ENCODE results near the gene FMN1.

The FMN1 gene

GRCh38 chr15:33157371-33158037, 37.0 kb downstream of the FMN1 start:
- 79 to 87% methylated on average over 6 of the region's 6 CpGs for WGBS, 2 experiments
- Histone ChIP-seq H3K36me3 (ENCODE audit: control insufficient read depth, insufficient read depth, low read length) (no peaks in the 10 kb centered on the region), H3K4me1 (ENCODE audit: control insufficient read depth, insufficient read depth, low read length) (peaks cover 8% of the 10 kb centered on the region), H3K4me3 (ENCODE audit: insufficient read depth, low read depth, low read length) (no peak overlapping the region), H3K9me3 (ENCODE audit: control insufficient read depth, low read length) (no peaks in the 10 kb centered on the region), H3K27me3 (ENCODE audit: control insufficient read depth, insufficient read depth, low read length, poor library complexity, severe bottlenecking) (no peaks in the 10 kb centered on the region), H3K27ac (ENCODE audit: insufficient read depth, low read depth, low read length, poor library complexity, severe bottlenecking) (no peak overlapping the region)

- no peak overlapping the region for H3K27ac ChIP-seq (ENCODE audit: insufficient read depth, low read depth, low read length, poor library complexity, severe bottlenecking)
- 96 to 97% methylated on average over 7 of the region's 7 CpGs for WGBS, 2 experiments
Measured at GRCh38 chr15:33155691-33156420, 38.7 kb downstream of the FMN1 start.

DNA sequence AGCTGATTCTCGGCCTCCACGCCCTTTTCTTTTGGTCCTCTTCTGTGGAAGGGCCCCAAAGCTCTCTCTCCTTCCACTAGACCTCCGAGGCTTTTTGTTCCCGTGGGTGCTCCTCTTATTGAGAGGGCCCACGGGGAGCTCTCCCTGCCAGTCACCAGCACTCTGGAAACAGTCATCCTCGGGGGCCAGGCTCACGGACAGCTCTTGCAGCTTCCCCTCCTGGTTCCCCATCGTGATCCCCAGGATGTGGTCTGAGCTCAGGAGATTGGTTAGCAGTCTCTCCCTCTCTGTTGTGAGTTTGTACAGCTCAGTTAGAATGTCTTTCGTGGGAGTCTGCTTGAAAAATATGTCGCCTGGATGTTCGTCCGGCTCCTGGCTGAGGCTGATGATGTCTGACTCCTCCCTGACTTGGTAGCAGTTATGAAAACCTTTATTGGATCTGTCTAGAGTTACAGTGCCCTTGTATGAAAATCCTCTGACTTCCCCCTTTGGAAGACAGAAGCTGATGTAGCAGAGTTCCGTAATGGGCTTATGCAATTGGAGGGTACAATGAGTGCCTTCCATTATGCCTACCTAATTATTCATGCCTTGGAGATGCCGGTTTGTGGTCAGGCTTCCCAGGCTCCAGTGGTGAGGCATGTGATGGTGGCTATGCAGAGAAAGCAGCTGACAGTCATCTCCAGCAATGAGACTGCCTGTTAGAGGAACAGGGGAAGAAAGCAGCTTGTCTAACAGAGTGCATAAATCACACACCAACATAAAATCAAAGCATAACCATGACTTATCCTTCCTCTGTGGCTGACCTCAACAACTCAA, 40.0 kb downstream of the FMN1 start:
- Histone ChIP-seq H3K4me1 (ENCODE audit: control insufficient read depth, insufficient read depth, low read length) (peaks cover 11% of the 10 kb centered on the region), H3K36me3 (ENCODE audit: control insufficient read depth, insufficient read depth, low read length) (no peaks in the 10 kb centered on the region), H3K27me3 (ENCODE audit: control insufficient read depth, insufficient read depth, low read length, poor library complexity, severe bottlenecking) (no peaks in the 10 kb centered on the region), H3K4me3 (ENCODE audit: insufficient read depth, low read depth, low read length) (no peak overlapping the region), H3K27ac (ENCODE audit: insufficient read depth, low read depth, low read length, poor library complexity, severe bottlenecking) (no peak overlapping the region), H3K9me3 (ENCODE audit: control insufficient read depth, low read length) (no peaks in the 10 kb centered on the region)
- WGBS, 2 experiments = 93 to 96% methylated on average over 14 of the region's 14 CpGs

More at GRCh38 chr15:33155691-33156420, 38.7 kb downstream of the FMN1 start:
- H3K27me3 ChIP-seq (ENCODE audit: control insufficient read depth, insufficient read depth, low read length, poor library complexity, severe bottlenecking) = no peaks in the 10 kb centered on the region
- H3K4me3 ChIP-seq (ENCODE audit: insufficient read depth, low read depth, low read length) = no peak overlapping the region
- no peaks in the 10 kb centered on the region for H3K9me3 ChIP-seq (ENCODE audit: control insufficient read depth, low read length)
- H3K36me3 ChIP-seq (ENCODE audit: control insufficient read depth, insufficient read depth, low read length) = no peaks in the 10 kb centered on the region
- H3K4me1 ChIP-seq (ENCODE audit: control insufficient read depth, insufficient read depth, low read length) = peaks cover 11% of the 10 kb centered on the region

DNA sequence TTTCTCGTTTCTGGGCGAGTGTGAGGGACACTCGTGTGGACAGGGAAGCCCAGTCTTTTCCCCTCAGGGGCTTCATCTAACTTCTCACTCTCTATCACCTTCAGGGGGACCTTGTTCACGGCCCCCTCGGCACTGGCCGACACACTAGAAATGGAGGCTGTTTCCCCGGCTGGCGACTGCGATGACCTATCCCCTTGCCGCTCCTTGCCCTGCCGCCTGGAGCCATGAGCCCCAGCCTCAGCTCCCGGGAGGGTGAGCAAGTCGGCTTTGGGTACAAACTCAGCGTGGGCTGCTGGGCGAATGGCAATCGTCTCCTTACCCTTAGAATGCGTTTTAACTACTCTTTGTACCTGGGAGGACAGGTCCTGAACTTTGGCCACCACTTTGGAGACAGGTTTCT, 41.0 kb downstream of the FMN1 start:
- WGBS, 2 experiments = 95 to 97% methylated on average over 17 of the region's 17 CpGs
- Histone ChIP-seq H3K9me3 (ENCODE audit: control insufficient read depth, low read length) (no peaks in the 10 kb centered on the region), H3K4me1 (ENCODE audit: control insufficient read depth, insufficient read depth, low read length) (peaks cover 11% of the 10 kb centered on the region), H3K4me3 (ENCODE audit: insufficient read depth, low read depth, low read length) (no peak overlapping the region), H3K27ac (ENCODE audit: insufficient read depth, low read depth, low read length, poor library complexity, severe bottlenecking) (no peak overlapping the region), H3K36me3 (ENCODE audit: control insufficient read depth, insufficient read depth, low read length) (no peaks in the 10 kb centered on the region), H3K27me3 (ENCODE audit: control insufficient read depth, insufficient read depth, low read length, poor library complexity, severe bottlenecking) (no peaks in the 10 kb centered on the region)

- WGBS, 2 experiments = 80 to 94% methylated on average over 4 to 5 of the region's 5 CpGs
- no peak overlapping the region for H3K4me3 ChIP-seq (ENCODE audit: insufficient read depth, low read depth, low read length)
- no peaks in the 10 kb centered on the region for H3K27me3 ChIP-seq (ENCODE audit: control insufficient read depth, insufficient read depth, low read length, poor library complexity, severe bottlenecking)
- H3K9me3 ChIP-seq (ENCODE audit: control insufficient read depth, low read length) = no peaks in the 10 kb centered on the region
- no peak overlapping the region for H3K27ac ChIP-seq (ENCODE audit: insufficient read depth, low read depth, low read length, poor library complexity, severe bottlenecking)
- peaks cover 11% of the 10 kb centered on the region for H3K4me1 ChIP-seq (ENCODE audit: control insufficient read depth, insufficient read depth, low read length)
- no peaks in the 10 kb centered on the region for H3K36me3 ChIP-seq (ENCODE audit: control insufficient read depth, insufficient read depth, low read length)
Measured at GRCh38 chr15:33152502-33153109, 41.9 kb downstream of the FMN1 start.

- no peak overlapping the region for H3K27ac ChIP-seq (ENCODE audit: insufficient read depth, low read depth, low read length, poor library complexity, severe bottlenecking)
- no peaks in the 10 kb centered on the region for H3K36me3 ChIP-seq (ENCODE audit: control insufficient read depth, insufficient read depth, low read length)
- H3K27me3 ChIP-seq (ENCODE audit: control insufficient read depth, insufficient read depth, low read length, poor library complexity, severe bottlenecking) = no peaks in the 10 kb centered on the region
- H3K9me3 ChIP-seq (ENCODE audit: control insufficient read depth, low read length) = no peaks in the 10 kb centered on the region
- no peak overlapping the region for H3K4me3 ChIP-seq (ENCODE audit: insufficient read depth, low read depth, low read length)
- H3K4me1 ChIP-seq (ENCODE audit: control insufficient read depth, insufficient read depth, low read length) = peaks cover 11% of the 10 kb centered on the region
- 47 to 59% methylated on average over 1 of the region's 1 CpG for WGBS, 2 experiments
Measured at GRCh38 chr15:33150971-33151370, 43.5 kb downstream of the FMN1 start.

DNA sequence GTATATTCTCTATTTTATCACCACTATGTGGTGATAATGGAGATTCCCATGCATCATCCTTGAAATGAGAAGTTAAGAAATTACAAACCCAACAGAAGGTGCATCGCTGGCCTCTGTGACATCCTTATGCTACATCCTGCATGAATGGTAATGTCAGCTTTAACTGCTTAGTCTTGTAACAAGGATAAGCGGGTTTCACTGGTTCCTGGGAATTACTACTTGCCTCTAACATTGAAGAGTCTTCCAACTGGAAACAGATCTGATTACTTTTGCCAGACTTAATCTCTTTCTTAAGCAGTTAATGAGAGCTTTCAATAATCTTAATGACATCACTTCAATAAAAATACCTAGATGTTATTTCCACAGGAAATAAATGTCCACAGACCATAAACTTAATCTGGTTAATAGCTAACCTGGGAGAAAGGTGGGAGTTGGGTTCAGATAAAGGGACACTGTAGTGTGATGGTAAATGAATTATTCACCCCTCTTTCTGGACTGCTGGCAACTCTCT, 44.0 kb downstream of the FMN1 start:
- Histone ChIP-seq H3K9me3 (ENCODE audit: control insufficient read depth, low read length) (no peaks in the 10 kb centered on the region), H3K27me3 (ENCODE audit: control insufficient read depth, insufficient read depth, low read length, poor library complexity, severe bottlenecking) (no peaks in the 10 kb centered on the region), H3K4me1 (ENCODE audit: control insufficient read depth, insufficient read depth, low read length) (peaks cover 11% of the 10 kb centered on the region), H3K27ac (ENCODE audit: insufficient read depth, low read depth, low read length, poor library complexity, severe bottlenecking) (no peak overlapping the region), H3K36me3 (ENCODE audit: control insufficient read depth, insufficient read depth, low read length) (no peaks in the 10 kb centered on the region), H3K4me3 (ENCODE audit: insufficient read depth, low read depth, low read length) (no peak overlapping the region)
- 94 to 100% methylated on average over 2 of the region's 2 CpGs for WGBS, 2 experiments

GRCh38 chr15:33149919-33150318, 44.6 kb downstream of the FMN1 start:
- no peaks in the 10 kb centered on the region for H3K9me3 ChIP-seq (ENCODE audit: control insufficient read depth, low read length)
- no peak overlapping the region for H3K4me3 ChIP-seq (ENCODE audit: insufficient read depth, low read depth, low read length)
- H3K4me1 ChIP-seq (ENCODE audit: control insufficient read depth, insufficient read depth, low read length) = peaks cover 11% of the 10 kb centered on the region
- H3K36me3 ChIP-seq (ENCODE audit: control insufficient read depth, insufficient read depth, low read length) = no peaks in the 10 kb centered on the region
- no peak overlapping the region for H3K27ac ChIP-seq (ENCODE audit: insufficient read depth, low read depth, low read length, poor library complexity, severe bottlenecking)
- no peaks in the 10 kb centered on the region for H3K27me3 ChIP-seq (ENCODE audit: control insufficient read depth, insufficient read depth, low read length, poor library complexity, severe bottlenecking)

DNA sequence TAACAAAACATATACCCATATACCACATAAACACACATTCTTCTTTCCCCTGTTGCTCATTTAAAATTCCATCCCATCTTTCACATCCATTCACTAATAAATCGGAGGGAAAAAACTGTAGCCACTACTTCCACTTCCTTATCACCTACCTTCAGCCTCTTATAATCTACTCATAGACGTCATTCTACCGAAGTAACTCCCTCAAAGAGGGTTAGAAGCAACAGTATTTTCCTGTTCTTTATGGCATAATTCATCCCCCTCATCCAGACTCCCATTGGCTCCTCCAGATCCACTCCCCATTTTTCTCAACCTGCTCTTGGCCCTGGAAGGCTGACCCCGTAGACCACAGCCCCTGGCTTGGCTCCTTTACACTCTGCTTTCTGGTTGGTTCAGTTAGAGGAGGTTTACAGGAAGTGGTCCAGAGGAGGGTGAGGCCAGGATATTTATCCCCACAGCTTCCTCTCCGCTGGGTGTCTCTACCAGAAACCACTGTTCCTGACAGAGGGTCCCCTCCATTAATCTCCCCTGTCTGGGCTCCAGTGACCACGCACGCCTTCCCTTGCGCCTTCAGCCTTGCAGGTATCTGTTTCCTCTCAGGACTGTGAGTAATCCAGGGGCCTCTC, 46.3 kb downstream of the FMN1 start:
- Histone ChIP-seq H3K27ac (ENCODE audit: insufficient read depth, low read depth, low read length, poor library complexity, severe bottlenecking) (no peak overlapping the region), H3K9me3 (ENCODE audit: control insufficient read depth, low read length) (no peaks in the 10 kb centered on the region), H3K27me3 (ENCODE audit: control insufficient read depth, insufficient read depth, low read length, poor library complexity, severe bottlenecking) (no peaks in the 10 kb centered on the region), H3K4me1 (ENCODE audit: control insufficient read depth, insufficient read depth, low read length) (peaks cover 10% of the 10 kb centered on the region), H3K4me3 (ENCODE audit: insufficient read depth, low read depth, low read length) (no peak overlapping the region), H3K36me3 (ENCODE audit: control insufficient read depth, insufficient read depth, low read length) (no peaks in the 10 kb centered on the region)
- WGBS, 2 experiments = 89% methylated on average over 8 of the region's 8 CpGs
